ENCODE data around the gene RBFOX2. TPM values are rescaled to one million over a fixed set of nuclear protein-coding genes. Genes with fewer than 3 reads are reported as not detected.

The RBFOX2 gene
- total and polyA plus RNA-seq, 2 of the 8 experiments (the other 6 are each of a cell fraction or from before 2014, with no cell fraction given): 121 to 122 TPM

- H3K27ac ChIP-seq (ENCODE audit: low read depth, low read length): no peak overlapping the region
- POLR2A ChIA-PET (ENCODE audit: partially characterized antibody): interaction anchor here (0.7 to 1.0 kb wide), 2 partner anchors 9 to 131 kb away, joined by 3 read pairs; no protein-coding TSS in a partner anchor
These were observed 267.6 kb downstream of the RBFOX2 start for GRCh38 chr22:35761037-35761436.

More at GRCh38 chr22:35761037-35761436, 267.6 kb downstream of the RBFOX2 start:
- Histone ChIP-seq H3K27me3 (replicated peaks in 1 of 4; ENCODE audit: control insufficient read depth in 3 of 4, extremely low read depth in 1 of 4, insufficient read depth in 3 of 4, low read length in 3 of 4) (no peaks in the 10 kb centered on the region), H3K4me2 (ENCODE audit: insufficient read depth in 1 of 2, low read depth in 2 of 2, low read length in 2 of 2) (no peak overlapping the region), H2AK5ac (ENCODE audit: low read depth, low read length) (no peak overlapping the region), H3K23ac (ENCODE audit: insufficient read length) (no peak overlapping the region), H2AFZ (ENCODE audit: low read length) (no peak overlapping the region), H2BK120ac (replicated peaks; ENCODE audit: low read depth, low read length) (no peak overlapping the region), H2BK15ac (ENCODE audit: low read length) (no peak overlapping the region), H3K9ac (replicated peaks in 1 of 4; ENCODE audit: extremely low read depth in 1 of 4, low read depth in 3 of 4, low read length in 3 of 4) (no peak overlapping the region), H3K79me2 (ENCODE audit: control insufficient read depth in 1 of 2, insufficient read depth in 2 of 2, low read length in 2 of 2) (no peaks in the 10 kb centered on the region), H4K8ac (ENCODE audit: extremely low read depth, insufficient read depth, low read length) (no peak overlapping the region), H3K23me2 (ENCODE audit: low read depth, low read length) (no peaks in the 10 kb centered on the region), H4K20me1 (replicated peaks in 1 of 2; ENCODE audit: control insufficient read depth in 1 of 2, insufficient read depth in 2 of 2, low read length in 2 of 2) (no peaks in the 10 kb centered on the region), H3K4ac (replicated peaks; ENCODE audit: insufficient read length, low read depth, low read length) (no peak overlapping the region), H2BK12ac (ENCODE audit: low read depth, low read length) (no peak overlapping the region), H3K4me1 (replicated peaks in 1 of 4; ENCODE audit: control insufficient read depth in 3 of 4, insufficient read depth in 4 of 4, low read length in 3 of 4) (no peaks in the 10 kb centered on the region), H2BK5ac (ENCODE audit: low read depth, low read length) (no peak overlapping the region), H4K5ac (ENCODE audit: insufficient read length, low read depth, low read length) (no peak overlapping the region), H3K14ac (ENCODE audit: insufficient read length) (no peak overlapping the region), H3K36me3 (ENCODE audit: control insufficient read depth in 2 of 4, insufficient read depth in 4 of 4, low read length in 3 of 4) (peaks cover 2 to 24% (median 6%) of the 10 kb centered on the region in 4 experiments; a peak in 6 of 8 replicates), H3K9me3 (ENCODE audit: insufficient read depth in 2 of 2, low read depth in 1 of 2, low read length in 1 of 2) (no peaks in the 10 kb centered on the region), H3K79me1 (ENCODE audit: low read depth, low read length) (no peaks in the 10 kb centered on the region), H3K56ac (replicated peaks; ENCODE audit: insufficient read length, low read depth, low read length) (no peak overlapping the region), H3K18ac (ENCODE audit: extremely low read depth, low read length) (no peak overlapping the region), H3K4me3 (ENCODE audit: extremely low read depth in 1 of 4, insufficient read depth in 2 of 4, low read depth in 3 of 4, low read length in 4 of 4) (no peak overlapping the region), H2BK20ac (ENCODE audit: low read length) (no peak overlapping the region), H4K91ac (replicated peaks; ENCODE audit: insufficient read length, low read length) (no peak overlapping the region)
- peak; percentile 68 to 75 for TF ChIP-seq RAD21 (IDR thresholded peaks at IDR 0.05 in 1 of 2, conservative IDR thresholded peaks at IDR 0.05 in 1 of 2; ENCODE audit: low read depth in 2 of 2, low read length in 2 of 2)
- no peak for TF ChIP-seq ATF3 (IDR thresholded peaks at IDR 0.05; ENCODE audit: insufficient read depth, low read depth, low read length)
- peak in 2 of 3 experiments; percentile 51 to 55; a peak in 3 of 4 replicates for TF ChIP-seq CTCF (IDR thresholded peaks at IDR 0.05; ENCODE audit: control extremely low read depth in 1 of 3, insufficient read depth in 1 of 3, low read depth in 1 of 3, low read length in 3 of 3)
- TF ChIP-seq KDM1A (IDR thresholded peaks at IDR 0.05; ENCODE audit: borderline replicate concordance, low read length): no peak
- TF ChIP-seq SIX5 (IDR thresholded peaks at IDR 0.05; ENCODE audit: low read depth, low read length): no peak
- WGBS, 2 experiments (ENCODE audit: extremely low coverage in 1 of 2, insufficient coverage in 1 of 2, insufficient read length in 1 of 2, insufficient replicate concordance in 2 of 2, low coverage in 1 of 2, low lambda C conversion rate in 2 of 2, missing lambda C conversion rate in 1 of 2): 93% methylated on average over 1 of the region's 1 CpG; no CpG with 5 or more reads in 1 of the 2 experiments
- CTCF ChIA-PET (ENCODE audit: partially characterized antibody): interaction anchor here (0.7 to 2.5 kb wide), 11 partner anchors 10 to 351 kb away, joined by 3 to 12 read pairs (median 5); no protein-coding TSS in a partner anchor
- DNase-seq (ENCODE audit: low read depth in 1 of 2, low spot score in 2 of 2) (no peak), FAIRE-seq (no peak)

Data from H1 (cell line).